Neural cell (in vitro differentiated cells): ENCODE results near the gene BCO1.

Experiments used
- CTCF ChIP-seq: fragments of 450-650 bp; IDR thresholded peaks from 2 replicates; pipeline ENCODE4 v1.5.1; 2014; ENCODE audit warnings: antibody characterized with exemption, mild to moderate bottlenecking, moderate library complexity; ENCODE audit not compliant: poor library complexity, severe bottlenecking
- EP300 ChIP-seq: fragments of 450-650 bp; conservative IDR thresholded peaks from 2 replicates; pipeline ENCODE4 v1.6.1; 2014; ENCODE audit warnings: antibody characterized with exemption, mild to moderate bottlenecking, moderate library complexity; ENCODE audit not compliant: poor library complexity, severe bottlenecking
- EZH2 ChIP-seq: fragments of 200-600, 300-800 bp; shearing (Covaris generic), sonication (generic); IDR thresholded peaks from 2 replicates; pipeline ENCODE4 v1.6.1; 2014; ENCODE audit warnings: antibody characterized with exemption, low read length, borderline replicate concordance, mild to moderate bottlenecking; ENCODE audit not compliant: insufficient read depth, poor library complexity, severe bottlenecking
- MXI1 ChIP-seq: fragments of 450-650 bp; conservative IDR thresholded peaks from 2 replicates; pipeline ENCODE4 v1.6.1; 2014; ENCODE audit warnings: antibody characterized with exemption, mild to moderate bottlenecking; ENCODE audit not compliant: poor library complexity, severe bottlenecking
- POLR2AphosphoS5 ChIP-seq: IDR thresholded peaks from 2 replicates; pipeline ENCODE4 v1.6.1; 2012
- SMC3 ChIP-seq: fragments of 450-650 bp; conservative IDR thresholded peaks from 2 replicates; pipeline ENCODE4 v1.6.1; 2014; ENCODE audit warnings: antibody characterized with exemption, mild to moderate bottlenecking, moderate library complexity; ENCODE audit not compliant: poor library complexity

DNA sequence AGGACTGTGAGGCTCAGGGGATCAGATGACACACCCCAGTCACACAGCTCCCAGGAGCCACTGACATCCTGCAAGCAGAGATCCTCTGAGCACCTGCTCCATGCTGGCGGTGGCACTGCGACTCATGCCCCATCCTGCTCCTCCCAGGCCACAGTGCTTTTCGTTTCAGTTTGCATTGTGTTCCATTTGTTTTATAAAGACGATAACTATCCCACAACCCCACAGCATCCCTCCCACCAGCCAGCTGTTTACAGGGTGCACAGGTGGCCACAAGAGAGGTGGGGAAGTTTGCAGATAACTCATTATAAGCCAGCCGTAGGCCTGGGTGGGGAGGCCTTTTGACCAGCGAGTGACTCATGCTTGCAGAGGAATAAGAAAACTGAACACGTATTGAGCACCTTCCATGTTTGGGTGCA is 28.2 kb downstream of the BCO1 start:
- no peak for TF ChIP-seq CTCF
- no peak for TF ChIP-seq SMC3
- no peak for TF ChIP-seq EP300
- TF ChIP-seq MXI1, result no peak
- TF ChIP-seq POLR2AphosphoS5, result no peak
- TF ChIP-seq EZH2, result no peak
